ENCODE results near the gene SPRYD3.

Gene SPRYD3

GRCh38 chr12:53025250-53025649, 53.9 kb downstream of the SPRYD3 start:
- DNase-seq (ENCODE audit: low read depth in 2 of 2): no peak

GRCh38 chr12:53014709-53015108, 64.5 kb downstream of the SPRYD3 start:
- no peak for DNase-seq (ENCODE audit: low read depth in 2 of 2)

All from stimulated activated CD8-positive, alpha-beta memory T cell treated with anti-CD3 and anti-CD28 coated beads, Interleukin-7, amount 100 ng/mL, for 4 hours (primary cell).